Activated naive CD4-positive, alpha-beta T cell treated with anti-CD3 and anti-CD28 coated beads for 36 hours (primary cell): ENCODE data around the gene MPP3. TPM values are rescaled to one million over a fixed set of nuclear protein-coding genes. Genes with fewer than 3 reads are reported as not detected.

ENCODE experiments used
- total RNA-seq, 2 experiments: library from RNA; stranded (reverse); gene quantifications; one replicate each; pipeline ENCODE4 v1.2.3, GENCODE V29; 2021

MPP3 gene
- total RNA-seq, 2 experiments from 2014 or later = 0.30 to 0.33 TPM

Other genes with a start within 250 kb of the MPP3 start
- under 1 TPM; 0.12 to 0.17 TPM for gene MEOX1, start 171.2 kb downstream of the MPP3 start, total RNA-seq
- gene SOST, start 74.4 kb downstream of the MPP3 start, total RNA-seq = not detected
- 10 to 100 TPM; 12.2 to 13.5 TPM for gene DUSP3, start 54.2 kb downstream of the MPP3 start, total RNA-seq
- not detected for gene CFAP97D1, start 52.7 kb downstream of the MPP3 start, total RNA-seq
- not detected for gene CD300LG, start 14.0 kb upstream of the MPP3 start, total RNA-seq
- gene MPP2, start 74.4 kb upstream of the MPP3 start, total RNA-seq = 1 to 10 TPM; 2.3 to 2.5 TPM
- gene PPY, start 109.3 kb upstream of the MPP3 start, total RNA-seq = not detected
- not detected for gene PYY, start 120.8 kb upstream of the MPP3 start, total RNA-seq
- gene NAGS, start 171.5 kb upstream of the MPP3 start, total RNA-seq = under 1 TPM; 0.17 to 0.31 TPM
- gene TMEM101, start 181.8 kb upstream of the MPP3 start, total RNA-seq = 10 to 100 TPM; 25.6 to 26.7 TPM
- gene LSM12, start 233.5 kb upstream of the MPP3 start, total RNA-seq = 10 to 100 TPM; 79.8 to 83.9 TPM
- gene G6PC3, start 237.6 kb upstream of the MPP3 start, total RNA-seq = 10 to 100 TPM; 15.9 to 19.4 TPM